Neural cell (in vitro differentiated cells): ENCODE results near the gene MOB3A. TPM values are rescaled to one million over a fixed set of nuclear protein-coding genes. Genes with fewer than 3 reads are reported as not detected.

ENCODE experiments used
- H2AFZ ChIP-seq: fragments of 200-600, 300-800 bp; sonication (generic), shearing (Covaris generic); 2 replicates; pipeline ENCODE4 v1.6.0; 2014; ENCODE audit warnings: low read depth, mild to moderate bottlenecking, antibody characterized with exemption, low read length, moderate library complexity
- H3F3A ChIP-seq: fragments of 200-600 bp; shearing (Covaris generic); 2 replicates; pipeline ENCODE4 v1.6.1; 2016; ENCODE audit warnings: mild to moderate bottlenecking, moderate library complexity, mixed read lengths, antibody characterized with exemption, low read length; ENCODE audit not compliant: insufficient read depth, poor library complexity, severe bottlenecking
- H3K27ac ChIP-seq: fragments of 200-600, 300-800 bp; sonication (generic), shearing (Covaris generic); 2 replicates; pipeline ENCODE4 v1.5.1; 2014; ENCODE audit warnings: mild to moderate bottlenecking, low read length, moderate library complexity
- H3K27me3 ChIP-seq: fragments of 300-800, 200-600 bp; sonication (generic), shearing (Covaris generic); 2 replicates; pipeline ENCODE4 v1.6.0; 2014; ENCODE audit warnings: mild to moderate bottlenecking, low read depth, low read length, moderate library complexity; ENCODE audit not compliant: insufficient read depth
- H3K36me3 ChIP-seq: fragments of 300-800, 200-600 bp; sonication (generic), shearing (Covaris generic); 2 replicates; pipeline ENCODE4 v1.5.1; 2014; ENCODE audit warnings: mild to moderate bottlenecking, antibody characterized with exemption, low read length, moderate library complexity; ENCODE audit not compliant: insufficient read depth
- H3K4me2 ChIP-seq: fragments of 300-800, 200-600 bp; sonication (generic), shearing (Covaris generic); 2 replicates; pipeline ENCODE4 v1.6.0; 2014; ENCODE audit warnings: mild to moderate bottlenecking, low read length
- H3K4me3 ChIP-seq: fragments of 300-800, 200-600 bp; sonication (generic), shearing (Covaris generic); 2 replicates; pipeline ENCODE4 v1.5.1; 2014; ENCODE audit warnings: mild to moderate bottlenecking, low read length, moderate library complexity
- H3K79me2 ChIP-seq: fragments of 200-600 bp; shearing (Covaris generic); replicated peaks from 2 replicates; pipeline ENCODE4 v1.6.0; 2014; ENCODE audit warnings: mild to moderate bottlenecking, low read length, moderate library complexity; ENCODE audit not compliant: insufficient read depth
- H3K9ac ChIP-seq: fragments of 300-800, 200-600 bp; sonication (generic), shearing (Covaris generic); 2 replicates; pipeline ENCODE4 v1.6.1; 2016; ENCODE audit warnings: mild to moderate bottlenecking, low read length, mixed read lengths
- H3K9me2 ChIP-seq: fragments of 200-600 bp; shearing (Covaris generic); 2 replicates; pipeline ENCODE4 v1.6.1; 2016; ENCODE audit warnings: mild to moderate bottlenecking, low read length, mixed read lengths; ENCODE audit not compliant: insufficient read depth
- H3K9me3 ChIP-seq: fragments of 200-600, 300-800 bp; sonication (generic), shearing (Covaris generic); 2 replicates; pipeline ENCODE4 v1.6.1; 2016; ENCODE audit warnings: mild to moderate bottlenecking, mixed run types, low read length, moderate library complexity, mixed read lengths
- H4K20me1 ChIP-seq: fragments of 200-600 bp; shearing (Covaris generic); 2 replicates; pipeline ENCODE4 v1.6.1; 2016; ENCODE audit warnings: mild to moderate bottlenecking, mixed run types; ENCODE audit not compliant: insufficient read depth
- EP300 ChIP-seq: fragments of 450-650 bp; conservative IDR thresholded peaks from 2 replicates; pipeline ENCODE4 v1.6.1; 2014; ENCODE audit warnings: antibody characterized with exemption, mild to moderate bottlenecking, moderate library complexity; ENCODE audit not compliant: poor library complexity, severe bottlenecking
- EZH2 ChIP-seq: fragments of 200-600, 300-800 bp; shearing (Covaris generic), sonication (generic); IDR thresholded peaks from 2 replicates; pipeline ENCODE4 v1.6.1; 2014; ENCODE audit warnings: antibody characterized with exemption, low read length, borderline replicate concordance, mild to moderate bottlenecking; ENCODE audit not compliant: insufficient read depth, poor library complexity, severe bottlenecking
- MXI1 ChIP-seq: fragments of 450-650 bp; conservative IDR thresholded peaks from 2 replicates; pipeline ENCODE4 v1.6.1; 2014; ENCODE audit warnings: antibody characterized with exemption, mild to moderate bottlenecking; ENCODE audit not compliant: poor library complexity, severe bottlenecking
- POLR2AphosphoS5 ChIP-seq: IDR thresholded peaks from 2 replicates; pipeline ENCODE4 v1.6.1; 2012
- RAD21 ChIP-seq: fragments of 450-650 bp; conservative IDR thresholded peaks from 2 replicates; pipeline ENCODE4 v1.6.1; 2014; ENCODE audit warnings: antibody characterized with exemption, mild to moderate bottlenecking, moderate library complexity
- SMC3 ChIP-seq: fragments of 450-650 bp; conservative IDR thresholded peaks from 2 replicates; pipeline ENCODE4 v1.6.1; 2014; ENCODE audit warnings: antibody characterized with exemption, mild to moderate bottlenecking, moderate library complexity; ENCODE audit not compliant: poor library complexity
- TAF1 ChIP-seq: IDR thresholded peaks from 2 replicates; pipeline ENCODE4 v1.6.1; 2012; ENCODE audit warnings: low read depth
- polyA plus RNA-seq: library from polyadenylated mRNA; depleted of rRNA; stranded (reverse); fragments of >200 nt; gene quantifications from 2 replicates; pipeline ENCODE4 v1.2.3, GENCODE V29; 2014
- TF ChIP-seq, protein P1 (sequence below): IDR thresholded peaks from 2 replicates; pipeline ENCODE4 v1.6.1; 2012; ENCODE audit warnings: borderline replicate concordance
- TF ChIP-seq, protein P2 (sequence below): fragments of 450-650 bp; IDR thresholded peaks from 2 replicates; pipeline ENCODE4 v1.5.1; 2014; ENCODE audit warnings: antibody characterized with exemption, mild to moderate bottlenecking, moderate library complexity; ENCODE audit not compliant: poor library complexity, severe bottlenecking

Gene MOB3A
- polyA plus RNA-seq, 1 donor from 2014 or later: 5.8 TPM

DNA sequence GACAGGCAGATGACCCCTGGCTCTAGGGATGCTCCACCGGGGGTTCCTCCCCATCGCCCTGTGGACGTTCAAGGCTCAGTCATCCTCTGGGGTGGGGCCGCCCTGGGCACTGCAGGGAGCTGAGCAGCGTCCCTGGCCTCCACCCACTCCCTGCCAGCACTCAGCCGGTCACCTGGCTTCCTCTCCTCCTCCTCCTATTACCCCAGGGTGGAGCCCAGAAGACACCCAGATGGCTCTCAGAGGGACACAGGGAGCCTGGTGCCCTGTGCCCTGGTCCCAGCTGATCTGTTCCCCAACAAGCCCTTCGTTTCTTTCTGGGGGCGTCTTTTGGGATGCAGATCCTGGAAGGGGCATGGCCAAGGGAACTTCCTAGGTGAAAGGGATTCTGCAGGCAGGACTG is 41.4 kb downstream of the MOB3A start:
- Histone ChIP-seq H3K9me3 (no peaks in the 10 kb centered on the region), H3K36me3 (no peaks in the 10 kb centered on the region), H3K4me3 (no peak overlapping the region), H2AFZ (no peak overlapping the region), H3K4me2 (no peak overlapping the region), H3K9me2 (no peaks in the 10 kb centered on the region), H3F3A (no peaks in the 10 kb centered on the region), H4K20me1 (peaks cover 6% of the 10 kb centered on the region), H3K27me3 (no peaks in the 10 kb centered on the region), H3K9ac (no peak overlapping the region), H3K27ac (no peak overlapping the region), H3K79me2 (peaks cover 11% of the 10 kb centered on the region)
- TF ChIP-seq, protein P1, sequence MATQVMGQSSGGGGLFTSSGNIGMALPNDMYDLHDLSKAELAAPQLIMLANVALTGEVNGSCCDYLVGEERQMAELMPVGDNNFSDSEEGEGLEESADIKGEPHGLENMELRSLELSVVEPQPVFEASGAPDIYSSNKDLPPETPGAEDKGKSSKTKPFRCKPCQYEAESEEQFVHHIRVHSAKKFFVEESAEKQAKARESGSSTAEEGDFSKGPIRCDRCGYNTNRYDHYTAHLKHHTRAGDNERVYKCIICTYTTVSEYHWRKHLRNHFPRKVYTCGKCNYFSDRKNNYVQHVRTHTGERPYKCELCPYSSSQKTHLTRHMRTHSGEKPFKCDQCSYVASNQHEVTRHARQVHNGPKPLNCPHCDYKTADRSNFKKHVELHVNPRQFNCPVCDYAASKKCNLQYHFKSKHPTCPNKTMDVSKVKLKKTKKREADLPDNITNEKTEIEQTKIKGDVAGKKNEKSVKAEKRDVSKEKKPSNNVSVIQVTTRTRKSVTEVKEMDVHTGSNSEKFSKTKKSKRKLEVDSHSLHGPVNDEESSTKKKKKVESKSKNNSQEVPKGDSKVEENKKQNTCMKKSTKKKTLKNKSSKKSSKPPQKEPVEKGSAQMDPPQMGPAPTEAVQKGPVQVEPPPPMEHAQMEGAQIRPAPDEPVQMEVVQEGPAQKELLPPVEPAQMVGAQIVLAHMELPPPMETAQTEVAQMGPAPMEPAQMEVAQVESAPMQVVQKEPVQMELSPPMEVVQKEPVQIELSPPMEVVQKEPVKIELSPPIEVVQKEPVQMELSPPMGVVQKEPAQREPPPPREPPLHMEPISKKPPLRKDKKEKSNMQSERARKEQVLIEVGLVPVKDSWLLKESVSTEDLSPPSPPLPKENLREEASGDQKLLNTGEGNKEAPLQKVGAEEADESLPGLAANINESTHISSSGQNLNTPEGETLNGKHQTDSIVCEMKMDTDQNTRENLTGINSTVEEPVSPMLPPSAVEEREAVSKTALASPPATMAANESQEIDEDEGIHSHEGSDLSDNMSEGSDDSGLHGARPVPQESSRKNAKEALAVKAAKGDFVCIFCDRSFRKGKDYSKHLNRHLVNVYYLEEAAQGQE: no peak
- TF ChIP-seq EP300: no peak
- TF ChIP-seq POLR2AphosphoS5: no peak
- TF ChIP-seq SMC3: no peak
- TF ChIP-seq MXI1: no peak
- no peak for TF ChIP-seq EZH2

DNA sequence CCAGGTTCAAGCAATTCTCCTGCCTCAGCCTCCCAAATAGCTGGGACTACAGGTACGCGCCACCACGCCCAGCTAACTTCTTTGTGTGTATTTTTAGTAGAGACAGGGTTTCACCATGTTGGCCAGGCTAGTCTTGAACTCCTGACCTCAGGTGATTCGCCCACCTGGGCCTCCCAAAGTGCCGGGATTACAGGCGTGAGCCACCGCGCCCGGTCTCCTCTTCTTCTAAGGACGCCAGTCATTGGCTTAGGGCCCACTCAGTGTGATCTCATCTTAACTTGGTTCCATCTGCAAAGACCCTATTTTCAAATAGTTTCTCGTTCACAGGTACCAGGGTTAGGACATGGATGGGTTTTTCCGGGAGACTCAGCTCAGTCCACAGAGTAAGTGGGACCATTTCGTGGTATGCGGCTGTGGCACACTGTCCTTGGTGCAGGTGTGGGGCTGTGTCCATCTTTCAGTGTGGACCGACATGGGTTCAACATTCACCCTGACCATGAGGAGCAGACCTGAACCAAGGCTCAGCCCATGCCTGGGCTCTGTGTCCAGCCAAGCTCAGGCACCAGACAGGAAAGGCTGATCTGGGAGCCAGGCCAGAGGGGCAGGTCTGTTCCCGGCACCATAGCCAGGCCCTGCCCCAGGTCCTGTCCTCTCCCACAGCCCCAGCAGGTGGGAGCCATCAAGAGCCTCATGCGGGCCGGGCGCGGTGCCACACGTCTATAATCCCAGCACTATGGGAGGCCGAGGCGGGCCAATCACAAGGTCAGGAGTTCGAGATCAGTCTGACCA is 42.3 kb downstream of the MOB3A start:
- no peaks in the 10 kb centered on the region for H3K36me3 ChIP-seq
- no peak overlapping the region for H3K9ac ChIP-seq
- no peaks in the 10 kb centered on the region for H3K27me3 ChIP-seq
- no peak overlapping the region for H3K4me2 ChIP-seq
- H3K27ac ChIP-seq: no peak overlapping the region
- TF ChIP-seq POLR2AphosphoS5: no peak
- peaks cover 6% of the 10 kb centered on the region for H4K20me1 ChIP-seq
- H3K4me3 ChIP-seq: no peak overlapping the region
- no peaks in the 10 kb centered on the region for H3F3A ChIP-seq
- H3K9me2 ChIP-seq: no peaks in the 10 kb centered on the region
- H3K9me3 ChIP-seq: no peaks in the 10 kb centered on the region
- H2AFZ ChIP-seq: no peak overlapping the region
- H3K79me2 ChIP-seq: peaks cover 20% of the 10 kb centered on the region

DNA sequence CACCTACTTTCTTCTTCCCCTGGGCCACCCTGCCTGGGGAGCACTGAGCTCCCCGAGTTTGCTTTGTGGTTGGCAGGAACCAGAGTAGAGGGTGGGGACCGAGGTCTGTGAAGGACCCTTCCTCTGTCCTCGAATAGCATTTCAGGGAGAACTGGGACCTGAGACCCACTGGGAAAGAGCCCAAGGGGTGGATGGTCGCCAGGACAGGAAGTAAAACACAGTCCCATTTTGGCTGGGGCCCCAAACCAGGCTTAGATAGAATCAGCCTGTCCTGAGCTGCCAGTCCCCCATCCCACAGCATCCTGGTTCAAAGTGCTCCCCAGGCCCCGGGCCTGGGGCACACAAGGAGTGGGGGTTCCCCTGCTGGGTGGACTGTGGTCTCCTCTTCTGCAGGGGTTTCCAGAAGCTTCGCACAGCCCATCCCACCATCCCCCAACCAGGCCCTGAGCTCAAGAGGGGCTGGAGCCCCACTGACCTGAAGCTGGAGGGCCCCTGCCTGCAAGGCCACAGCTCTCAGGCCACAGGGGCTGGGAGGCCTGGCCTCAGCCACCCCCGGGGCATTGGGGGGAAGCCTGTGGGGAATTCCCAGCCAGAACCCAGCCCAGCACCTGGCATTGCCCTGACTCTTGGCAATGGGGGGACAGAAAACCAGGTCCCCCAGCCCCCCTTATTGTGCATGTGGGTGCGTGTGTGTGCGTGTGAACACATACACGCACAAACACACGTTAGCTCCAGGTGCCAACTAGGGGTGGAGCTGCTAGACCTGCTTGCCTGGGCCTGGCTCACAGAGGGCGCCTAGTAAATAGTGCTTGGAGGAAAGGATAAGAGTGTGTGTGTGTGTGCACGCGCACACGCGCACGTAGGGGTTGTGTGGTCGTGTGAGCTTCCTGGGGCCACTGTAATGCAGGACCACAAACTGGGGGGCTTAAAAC is 44.1 kb downstream of the MOB3A start:
- TF ChIP-seq SMC3 (no peak), TAF1 (no peak), POLR2AphosphoS5 (no peak), EP300 (no peak), MXI1 (no peak), RAD21 (no peak), EZH2 (no peak)
- TF ChIP-seq, protein P2, sequence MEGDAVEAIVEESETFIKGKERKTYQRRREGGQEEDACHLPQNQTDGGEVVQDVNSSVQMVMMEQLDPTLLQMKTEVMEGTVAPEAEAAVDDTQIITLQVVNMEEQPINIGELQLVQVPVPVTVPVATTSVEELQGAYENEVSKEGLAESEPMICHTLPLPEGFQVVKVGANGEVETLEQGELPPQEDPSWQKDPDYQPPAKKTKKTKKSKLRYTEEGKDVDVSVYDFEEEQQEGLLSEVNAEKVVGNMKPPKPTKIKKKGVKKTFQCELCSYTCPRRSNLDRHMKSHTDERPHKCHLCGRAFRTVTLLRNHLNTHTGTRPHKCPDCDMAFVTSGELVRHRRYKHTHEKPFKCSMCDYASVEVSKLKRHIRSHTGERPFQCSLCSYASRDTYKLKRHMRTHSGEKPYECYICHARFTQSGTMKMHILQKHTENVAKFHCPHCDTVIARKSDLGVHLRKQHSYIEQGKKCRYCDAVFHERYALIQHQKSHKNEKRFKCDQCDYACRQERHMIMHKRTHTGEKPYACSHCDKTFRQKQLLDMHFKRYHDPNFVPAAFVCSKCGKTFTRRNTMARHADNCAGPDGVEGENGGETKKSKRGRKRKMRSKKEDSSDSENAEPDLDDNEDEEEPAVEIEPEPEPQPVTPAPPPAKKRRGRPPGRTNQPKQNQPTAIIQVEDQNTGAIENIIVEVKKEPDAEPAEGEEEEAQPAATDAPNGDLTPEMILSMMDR: no peak
- TF ChIP-seq, protein P1: no peak
- Histone ChIP-seq H3K27ac (peak overlapping the region; percentile 76), H3K79me2 (peaks cover 29% of the 10 kb centered on the region), H3K27me3 (no peaks in the 10 kb centered on the region), H3K9me2 (no peaks in the 10 kb centered on the region), H3K4me2 (peak overlapping the region; percentile 52), H3K9me3 (no peaks in the 10 kb centered on the region), H3K4me3 (peak overlapping the region; percentile 64), H2AFZ (peak overlapping the region; percentile 14), H3K36me3 (no peaks in the 10 kb centered on the region), H3F3A (no peaks in the 10 kb centered on the region), H3K9ac (peak overlapping the region; percentile 68), H4K20me1 (peaks cover 6% of the 10 kb centered on the region)
